Osteoblast (primary cell): ENCODE data around the gene ANKRD33. TPM values are rescaled to one million over a fixed set of nuclear protein-coding genes. Genes with fewer than 3 reads are reported as not detected.

Experiments used
- DNase-seq: peaks from one replicate; pipeline ENCODE4 v3.0.0; 2011; ENCODE audit warnings: low spot score, mixed read lengths; ENCODE audit not compliant: insufficient read length; ENCODE audit errors: missing footprints
- H2AFZ ChIP-seq: 2 replicates; pipeline ENCODE4 v1.6.0; 2011; ENCODE audit warnings: mild to moderate bottlenecking, low read length
- H3K27ac ChIP-seq: 2 replicates; pipeline ENCODE4 v1.5.1; 2011; ENCODE audit warnings: mild to moderate bottlenecking, low read depth, low read length, moderate library complexity
- H3K27me3 ChIP-seq: 2 replicates; pipeline ENCODE4 v1.6.0; 2012; ENCODE audit warnings: mild to moderate bottlenecking, control low read depth, inconsistent platforms, low read length, moderate library complexity; ENCODE audit not compliant: insufficient read depth
- H3K36me3 ChIP-seq: 2 replicates; pipeline ENCODE4 v1.5.1; 2011; ENCODE audit warnings: mild to moderate bottlenecking, low read length, control low read depth, moderate library complexity; ENCODE audit not compliant: insufficient read depth
- H3K4me1 ChIP-seq: 2 replicates; pipeline ENCODE4 v1.5.1; 2011; ENCODE audit warnings: mild to moderate bottlenecking, low read length, control low read depth, moderate library complexity; ENCODE audit not compliant: insufficient read depth
- H3K4me2 ChIP-seq: 2 replicates; pipeline ENCODE4 v1.6.0; 2011; ENCODE audit warnings: mild to moderate bottlenecking, low read length; ENCODE audit not compliant: insufficient read depth
- H3K4me3 ChIP-seq: fragments of 200-600 bp; sonication (generic); 3 replicates; pipeline ENCODE4 v1.5.1; 2012; ENCODE audit warnings: mild to moderate bottlenecking, low read length, inconsistent platforms; ENCODE audit not compliant: insufficient read depth
- H3K79me2 ChIP-seq: 2 replicates; pipeline ENCODE4 v1.6.0; 2012; ENCODE audit warnings: mild to moderate bottlenecking, low read length, control low read depth, inconsistent platforms; ENCODE audit not compliant: insufficient read depth
- H3K9me3 ChIP-seq: 2 replicates; pipeline ENCODE4 v1.5.1; 2011; ENCODE audit warnings: low read depth, low read length, control low read depth
- H4K20me1 ChIP-seq: 2 replicates; pipeline ENCODE4 v1.6.0; 2012; ENCODE audit warnings: mild to moderate bottlenecking, low read length, control low read depth; ENCODE audit not compliant: insufficient read depth
- total RNA-seq: library from RNA; depleted of rRNA; stranded (reverse); fragments of >200 nt; gene quantifications from 2 replicates; pipeline ENCODE4 v1.2.3, GENCODE V29; 2012
- TF ChIP-seq, protein P1 (sequence below): IDR thresholded peaks from 2 replicates; pipeline ENCODE4 v1.5.1; 2011; ENCODE audit warnings: mild to moderate bottlenecking, low read depth, low read length, moderate library complexity; ENCODE audit errors: extremely low read depth

ANKRD33 gene
- total RNA-seq, 1 donor = not detected

DNA sequence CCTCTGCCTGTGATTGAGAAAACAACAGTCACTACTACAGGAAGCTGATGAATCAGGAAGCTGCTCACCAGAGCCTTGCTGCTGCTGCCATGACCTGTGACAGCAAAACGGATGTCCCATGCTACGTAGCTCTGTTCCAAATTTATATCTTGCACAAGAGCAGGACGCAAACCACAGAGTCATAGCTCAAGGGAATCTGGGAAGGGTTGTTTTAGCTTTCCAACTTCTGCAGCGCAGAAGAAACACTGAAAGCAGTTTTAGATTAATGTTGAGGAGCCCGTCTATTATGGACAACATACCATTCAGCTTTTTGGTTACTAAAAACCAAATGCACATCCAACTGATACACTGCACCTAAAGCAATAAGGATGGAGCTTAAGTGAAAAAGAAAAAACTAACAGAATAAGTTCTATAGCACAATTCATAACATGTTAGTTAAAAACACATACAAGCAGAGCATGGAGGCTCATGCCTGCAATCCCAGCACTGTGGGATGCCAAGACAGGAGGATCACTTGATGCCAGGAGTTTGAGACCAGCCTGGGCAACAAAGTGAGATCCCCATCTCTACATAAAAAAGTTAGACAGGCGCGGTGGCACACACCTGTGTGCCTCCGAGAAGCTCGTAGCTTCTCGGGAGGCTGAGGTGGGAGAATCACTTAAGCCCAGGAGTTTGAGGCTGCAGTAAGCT is 1.7 kb upstream of the ANKRD33 start:
- peak overlapping the region; percentile 61 for H3K4me2 ChIP-seq
- peak overlapping the region; percentile 35 for H3K4me3 ChIP-seq
- peak; percentile 99 for DNase-seq
- H4K20me1 ChIP-seq = no peaks in the 10 kb centered on the region
- H3K27ac ChIP-seq = peak overlapping the region; percentile 49
- no peaks in the 10 kb centered on the region for H3K9me3 ChIP-seq
- peaks cover 14% of the 10 kb centered on the region for H3K4me1 ChIP-seq
- H3K36me3 ChIP-seq = no peaks in the 10 kb centered on the region
- no peaks in the 10 kb centered on the region for H3K27me3 ChIP-seq
- H2AFZ ChIP-seq = peak overlapping the region; percentile 38
- no peaks in the 10 kb centered on the region for H3K79me2 ChIP-seq
- TF ChIP-seq, protein P1, sequence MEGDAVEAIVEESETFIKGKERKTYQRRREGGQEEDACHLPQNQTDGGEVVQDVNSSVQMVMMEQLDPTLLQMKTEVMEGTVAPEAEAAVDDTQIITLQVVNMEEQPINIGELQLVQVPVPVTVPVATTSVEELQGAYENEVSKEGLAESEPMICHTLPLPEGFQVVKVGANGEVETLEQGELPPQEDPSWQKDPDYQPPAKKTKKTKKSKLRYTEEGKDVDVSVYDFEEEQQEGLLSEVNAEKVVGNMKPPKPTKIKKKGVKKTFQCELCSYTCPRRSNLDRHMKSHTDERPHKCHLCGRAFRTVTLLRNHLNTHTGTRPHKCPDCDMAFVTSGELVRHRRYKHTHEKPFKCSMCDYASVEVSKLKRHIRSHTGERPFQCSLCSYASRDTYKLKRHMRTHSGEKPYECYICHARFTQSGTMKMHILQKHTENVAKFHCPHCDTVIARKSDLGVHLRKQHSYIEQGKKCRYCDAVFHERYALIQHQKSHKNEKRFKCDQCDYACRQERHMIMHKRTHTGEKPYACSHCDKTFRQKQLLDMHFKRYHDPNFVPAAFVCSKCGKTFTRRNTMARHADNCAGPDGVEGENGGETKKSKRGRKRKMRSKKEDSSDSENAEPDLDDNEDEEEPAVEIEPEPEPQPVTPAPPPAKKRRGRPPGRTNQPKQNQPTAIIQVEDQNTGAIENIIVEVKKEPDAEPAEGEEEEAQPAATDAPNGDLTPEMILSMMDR = no peak

DNA sequence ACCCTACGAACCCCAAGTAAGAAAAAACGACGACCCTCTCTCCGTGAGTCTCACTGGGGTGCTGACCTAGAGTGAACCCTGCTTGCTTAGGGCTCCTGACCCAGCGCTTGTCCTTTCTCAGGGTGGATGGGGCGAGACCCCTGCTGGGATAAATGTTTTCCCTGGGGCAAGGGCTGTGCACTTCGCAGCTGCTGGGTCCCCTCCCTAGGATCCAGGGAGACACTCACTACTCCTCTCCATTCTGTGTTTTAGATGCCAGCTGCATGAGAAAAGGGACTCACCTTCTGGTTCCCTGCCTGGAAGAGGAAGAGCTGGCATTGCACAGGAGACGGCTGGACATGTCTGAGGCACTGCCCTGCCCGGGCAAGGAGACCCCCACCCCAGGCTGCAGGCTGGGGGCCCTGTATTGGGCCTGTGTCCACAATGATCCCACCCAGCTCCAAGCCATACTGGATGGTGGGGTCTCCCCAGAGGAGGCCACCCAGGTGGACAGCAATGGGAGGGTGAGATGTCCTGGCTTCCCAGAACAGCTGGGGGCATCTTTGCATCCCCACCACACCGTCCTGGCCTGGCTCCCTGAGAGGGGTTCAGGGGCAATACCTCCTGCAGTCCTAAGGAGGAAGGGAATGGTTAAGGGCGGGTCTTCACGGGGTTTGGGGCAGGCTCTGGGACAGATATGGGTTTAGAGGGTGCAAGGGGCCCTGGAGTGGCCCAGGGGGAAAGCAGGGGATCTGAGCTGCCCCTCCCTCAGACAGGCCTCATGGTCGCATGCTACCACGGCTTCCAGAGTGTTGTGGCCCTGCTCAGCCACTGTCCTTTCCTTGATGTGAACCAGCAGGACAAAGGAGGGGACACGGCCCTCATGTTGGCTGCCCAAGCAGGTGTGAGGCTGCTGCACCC is 663 bp downstream of the ANKRD33 start:
- TF ChIP-seq, protein P1 = no peak
- Histone ChIP-seq H2AFZ (peak overlapping the region; percentile 44), H3K36me3 (no peaks in the 10 kb centered on the region), H3K27me3 (no peaks in the 10 kb centered on the region), H3K79me2 (no peaks in the 10 kb centered on the region), H3K4me3 (no peak overlapping the region), H3K27ac (no peak overlapping the region), H3K4me2 (peak overlapping the region; percentile 43), H4K20me1 (no peaks in the 10 kb centered on the region), H3K9me3 (no peaks in the 10 kb centered on the region), H3K4me1 (peaks cover 14% of the 10 kb centered on the region)
- DNase-seq = no peak

DNA sequence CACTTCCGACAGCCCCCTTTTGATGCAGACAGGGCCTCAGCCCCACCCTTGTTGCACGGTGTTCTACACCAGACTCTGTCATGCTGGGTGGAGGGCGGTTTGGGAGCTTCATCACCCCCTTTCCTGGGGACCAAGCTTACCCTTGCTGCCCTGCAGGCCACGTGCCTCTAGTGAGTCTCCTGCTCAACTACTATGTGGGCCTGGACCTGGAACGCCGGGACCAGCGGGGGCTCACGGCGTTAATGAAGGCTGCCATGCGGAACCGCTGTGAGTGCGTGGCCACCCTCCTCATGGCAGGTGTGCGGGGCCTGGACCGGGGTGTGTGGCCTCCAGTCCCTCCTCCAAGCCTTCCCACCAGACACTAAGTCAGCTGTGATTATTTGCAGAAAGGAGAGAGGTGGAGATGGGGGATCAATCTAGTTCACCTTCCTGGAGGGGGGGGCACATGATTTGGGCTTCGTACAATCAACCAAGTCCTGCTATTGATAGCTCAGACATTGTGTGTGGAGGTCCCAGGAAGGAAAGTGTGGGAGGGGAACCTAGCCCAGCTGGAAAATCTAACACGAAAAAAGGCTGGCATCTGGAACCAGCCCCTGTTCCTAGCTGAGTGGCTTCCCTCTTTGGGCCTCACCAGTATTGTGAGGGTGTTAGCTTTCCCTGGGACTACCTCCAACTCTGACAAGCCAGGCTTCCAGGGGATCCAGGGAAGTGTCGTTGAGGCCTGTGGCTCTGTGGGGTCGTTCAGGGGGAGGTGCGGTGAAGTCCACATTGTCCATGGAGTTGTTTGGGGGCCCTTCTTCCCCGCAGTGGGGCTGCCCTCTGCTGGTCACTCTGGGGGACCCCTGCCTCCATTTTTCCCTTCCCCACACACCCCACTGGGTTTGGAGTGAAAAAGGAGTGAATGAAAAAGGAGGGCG is 1.6 kb downstream of the ANKRD33 start:
- Histone ChIP-seq H4K20me1 (no peaks in the 10 kb centered on the region), H3K79me2 (no peaks in the 10 kb centered on the region), H3K4me3 (no peak overlapping the region), H3K27me3 (no peaks in the 10 kb centered on the region), H3K9me3 (no peaks in the 10 kb centered on the region), H3K4me2 (no peak overlapping the region), H3K36me3 (no peaks in the 10 kb centered on the region), H3K27ac (no peak overlapping the region), H3K4me1 (peaks cover 14% of the 10 kb centered on the region), H2AFZ (no peak overlapping the region)
- TF ChIP-seq, protein P1 = peak; percentile 14
- DNase-seq = peak; percentile 85
